ENCODE measurements around the gene KRTAP9-1.

The KRTAP9-1 gene

DNA sequence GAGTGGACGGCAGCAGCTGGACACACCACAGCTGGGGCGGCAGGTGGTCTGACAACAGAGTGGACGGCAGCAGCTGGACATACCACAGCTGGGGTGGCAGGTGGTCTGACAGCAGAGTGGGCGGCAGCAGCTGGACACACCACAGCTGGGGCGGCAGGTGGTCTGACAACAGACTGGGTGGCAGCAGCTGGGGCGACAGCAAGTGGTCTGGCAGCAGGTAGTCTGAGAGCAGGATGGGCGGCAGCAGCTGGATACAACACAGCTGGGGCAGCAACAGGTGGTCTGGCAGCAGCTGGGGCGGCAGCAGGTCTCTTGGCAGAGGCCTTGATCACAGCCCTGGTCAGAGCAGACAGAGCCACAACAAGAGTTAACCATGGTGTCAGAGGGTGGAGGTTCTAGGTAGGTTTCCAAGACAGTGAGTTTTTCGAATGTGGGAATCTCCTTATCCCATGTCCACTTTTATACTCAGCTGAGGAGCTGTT, 5.2 kb upstream of the KRTAP9-1 start, which contains the start of gene KRTAP4-1:
TSS of gene KRTAP4-1 (minus strand) at position 432 of the 482 bp plus-strand sequence. CDS start at position 375, 57 bp downstream.
- Histone ChIP-seq H3K9me3 (replicated peaks; ENCODE audit: insufficient read depth, low read length) (no peaks in the 10 kb centered on the region), H2AFZ (ENCODE audit: low read length) (no peak within 1 kb of the TSS), H4K20me1 (ENCODE audit: insufficient read depth, low read length) (no peaks in the 10 kb centered on the region), H3K4me2 (ENCODE audit: low read depth, low read length) (no peak within 1 kb of the TSS), H3K4me3 (ENCODE audit: low read length) (no peak within 1 kb of the TSS), H3K4me1 (ENCODE audit: low read length) (no peaks in the 10 kb centered on the region), H3K36me3 (replicated peaks; ENCODE audit: insufficient read depth, low read length) (no peaks in the 10 kb centered on the region), H3K27me3 (replicated peaks; ENCODE audit: insufficient read depth, low read length) (no peaks in the 10 kb centered on the region), H3K79me2 (ENCODE audit: low read length) (no peaks in the 10 kb centered on the region), H3F3A (ENCODE audit: insufficient read depth, low read length) (no peaks in the 10 kb centered on the region), H3K9ac (ENCODE audit: low read length) (no peak within 1 kb of the TSS), H3K9me2 (replicated peaks; ENCODE audit: insufficient read depth, low read length) (no peaks in the 10 kb centered on the region), H3K27ac (ENCODE audit: low read length) (no peak within 1 kb of the TSS)
- no peak for TF ChIP-seq EZH2 (optimal IDR thresholded peaks at IDR 0.05; ENCODE audit: low read depth, low read length)
- TF ChIP-seq EZH2phosphoT487 (IDR thresholded peaks at IDR 0.05; ENCODE audit: low read length), result no peak
- TF ChIP-seq, protein P1, sequence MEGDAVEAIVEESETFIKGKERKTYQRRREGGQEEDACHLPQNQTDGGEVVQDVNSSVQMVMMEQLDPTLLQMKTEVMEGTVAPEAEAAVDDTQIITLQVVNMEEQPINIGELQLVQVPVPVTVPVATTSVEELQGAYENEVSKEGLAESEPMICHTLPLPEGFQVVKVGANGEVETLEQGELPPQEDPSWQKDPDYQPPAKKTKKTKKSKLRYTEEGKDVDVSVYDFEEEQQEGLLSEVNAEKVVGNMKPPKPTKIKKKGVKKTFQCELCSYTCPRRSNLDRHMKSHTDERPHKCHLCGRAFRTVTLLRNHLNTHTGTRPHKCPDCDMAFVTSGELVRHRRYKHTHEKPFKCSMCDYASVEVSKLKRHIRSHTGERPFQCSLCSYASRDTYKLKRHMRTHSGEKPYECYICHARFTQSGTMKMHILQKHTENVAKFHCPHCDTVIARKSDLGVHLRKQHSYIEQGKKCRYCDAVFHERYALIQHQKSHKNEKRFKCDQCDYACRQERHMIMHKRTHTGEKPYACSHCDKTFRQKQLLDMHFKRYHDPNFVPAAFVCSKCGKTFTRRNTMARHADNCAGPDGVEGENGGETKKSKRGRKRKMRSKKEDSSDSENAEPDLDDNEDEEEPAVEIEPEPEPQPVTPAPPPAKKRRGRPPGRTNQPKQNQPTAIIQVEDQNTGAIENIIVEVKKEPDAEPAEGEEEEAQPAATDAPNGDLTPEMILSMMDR (IDR thresholded peaks at IDR 0.05; ENCODE audit: low read length), result no peak
- no peak for DNase-seq

DNA sequence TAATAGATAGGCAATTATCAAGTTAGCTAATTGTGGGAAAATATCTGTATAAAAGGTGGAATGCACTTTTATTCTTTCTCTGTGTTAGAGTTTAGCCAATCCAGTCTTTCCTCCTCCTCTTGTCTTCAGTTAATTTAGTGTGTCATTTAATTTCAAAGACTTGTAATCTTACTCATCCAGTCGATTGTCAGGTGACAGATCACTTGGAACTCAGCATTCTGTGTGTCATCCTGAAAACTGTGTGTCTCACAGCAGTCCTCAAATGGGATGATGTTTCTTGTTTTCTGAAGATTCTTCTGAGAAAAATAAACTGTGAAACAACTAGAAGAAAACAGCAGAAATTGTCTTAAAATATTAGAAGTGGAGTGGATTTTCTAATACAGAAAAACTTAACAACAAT, 4.7 kb upstream of the KRTAP9-1 start:
- DNase-seq, result no peak
- no peak overlapping the region for H3K4me3 ChIP-seq (ENCODE audit: low read length)
- TF ChIP-seq EZH2phosphoT487 (IDR thresholded peaks at IDR 0.05; ENCODE audit: low read length), result no peak
- no peak for TF ChIP-seq EZH2 (optimal IDR thresholded peaks at IDR 0.05; ENCODE audit: low read depth, low read length)
- TF ChIP-seq, protein P1 (IDR thresholded peaks at IDR 0.05; ENCODE audit: low read length), result no peak
- no peak overlapping the region for H3K27ac ChIP-seq (ENCODE audit: low read length)
- H3F3A ChIP-seq (ENCODE audit: insufficient read depth, low read length), result no peaks in the 10 kb centered on the region
- no peak overlapping the region for H3K4me2 ChIP-seq (ENCODE audit: low read depth, low read length)
- no peak overlapping the region for H3K9ac ChIP-seq (ENCODE audit: low read length)
- H3K79me2 ChIP-seq (ENCODE audit: low read length), result no peaks in the 10 kb centered on the region
- no peaks in the 10 kb centered on the region for H3K4me1 ChIP-seq (ENCODE audit: low read length)
- H3K27me3 ChIP-seq (replicated peaks; ENCODE audit: insufficient read depth, low read length), result no peaks in the 10 kb centered on the region
- H4K20me1 ChIP-seq (ENCODE audit: insufficient read depth, low read length), result no peaks in the 10 kb centered on the region
- no peaks in the 10 kb centered on the region for H3K9me3 ChIP-seq (replicated peaks; ENCODE audit: insufficient read depth, low read length)
- H3K9me2 ChIP-seq (replicated peaks; ENCODE audit: insufficient read depth, low read length), result no peaks in the 10 kb centered on the region
- no peaks in the 10 kb centered on the region for H3K36me3 ChIP-seq (replicated peaks; ENCODE audit: insufficient read depth, low read length)
- no peak overlapping the region for H2AFZ ChIP-seq (ENCODE audit: low read length)

DNA sequence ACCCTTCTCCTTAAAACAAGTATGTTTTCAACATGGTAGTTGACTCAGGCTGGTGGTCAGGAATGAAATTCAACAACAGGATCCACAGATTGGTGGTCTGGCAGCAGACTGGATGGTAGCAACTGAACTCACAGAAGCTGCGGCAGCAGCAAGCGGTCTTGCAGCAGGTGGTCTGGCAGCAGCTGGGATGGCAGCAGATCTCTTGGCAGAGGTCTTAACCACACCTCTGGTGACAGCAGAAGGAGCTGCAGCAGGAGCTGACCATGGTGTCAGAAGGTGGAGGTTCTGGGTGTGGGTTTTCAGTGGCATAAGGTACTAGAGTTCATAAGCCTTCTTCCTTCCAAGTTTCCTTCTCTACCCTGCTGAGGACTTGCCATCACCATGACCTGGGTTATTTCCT, 2.8 kb upstream of the KRTAP9-1 start:
- Histone ChIP-seq H3K9ac (ENCODE audit: low read length) (no peak overlapping the region), H2AFZ (ENCODE audit: low read length) (no peak overlapping the region), H3K4me2 (ENCODE audit: low read depth, low read length) (no peak overlapping the region), H3K27ac (ENCODE audit: low read length) (no peak overlapping the region), H3K36me3 (replicated peaks; ENCODE audit: insufficient read depth, low read length) (no peaks in the 10 kb centered on the region), H3K9me2 (replicated peaks; ENCODE audit: insufficient read depth, low read length) (no peaks in the 10 kb centered on the region), H3K9me3 (replicated peaks; ENCODE audit: insufficient read depth, low read length) (no peaks in the 10 kb centered on the region), H3K79me2 (ENCODE audit: low read length) (no peaks in the 10 kb centered on the region), H3K4me1 (ENCODE audit: low read length) (no peaks in the 10 kb centered on the region), H3F3A (ENCODE audit: insufficient read depth, low read length) (no peaks in the 10 kb centered on the region), H3K4me3 (ENCODE audit: low read length) (no peak overlapping the region), H4K20me1 (ENCODE audit: insufficient read depth, low read length) (no peaks in the 10 kb centered on the region), H3K27me3 (replicated peaks; ENCODE audit: insufficient read depth, low read length) (no peaks in the 10 kb centered on the region)
- no peak for DNase-seq
- TF ChIP-seq, protein P1 (IDR thresholded peaks at IDR 0.05; ENCODE audit: low read length), result no peak
- TF ChIP-seq EZH2 (optimal IDR thresholded peaks at IDR 0.05; ENCODE audit: low read depth, low read length) (no peak), EZH2phosphoT487 (IDR thresholded peaks at IDR 0.05; ENCODE audit: low read length) (no peak)

Data from MM.1S (cell line).